ENCODE data around the gene SLC9A4. TPM values are rescaled to one million over a fixed set of nuclear protein-coding genes. Genes with fewer than 3 reads are reported as not detected.

The SLC9A4 gene
- total RNA-seq, 2 experiments from 2014 or later: 0.07 to 0.10 TPM

DNA sequence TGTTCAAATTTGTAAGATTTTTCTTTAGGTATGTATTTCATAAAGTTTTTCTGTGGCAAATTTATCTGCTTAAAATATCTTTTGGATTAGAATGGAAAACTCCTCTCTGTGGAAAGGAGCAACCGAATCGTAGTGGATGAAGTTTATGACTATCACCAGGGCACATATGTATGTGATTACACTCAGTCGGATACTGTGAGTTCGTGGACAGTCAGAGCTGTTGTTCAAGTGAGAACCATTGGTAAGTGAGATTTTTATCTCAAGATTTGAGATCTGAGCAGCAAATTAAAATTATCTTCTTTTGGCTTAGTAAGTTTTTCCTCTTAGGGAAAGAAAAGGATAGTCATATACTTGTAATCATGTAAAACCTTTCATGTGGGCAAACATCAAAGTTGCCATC lies 35.9 kb upstream of the SLC9A4 start:
- CTCF ChIA-PET: interaction anchor here (0.6 to 1.4 kb wide), 4 partner anchors 81 to 433 kb away, joined by 3 to 4 read pairs (median 4); partner anchors contain the start of gene IL18R1
- intact Hi-C loops (cut with micrococcal nuclease): loop anchor here (2.0 to 10.0 kb wide), 3 partner anchors 436 to 702 kb away; no protein-coding TSS in a partner anchor
- peaks cover 10% of the 10 kb centered on the region for H3K36me3 Mint-ChIP-seq (ENCODE audit: low read depth)
- peaks cover 28% of the 10 kb centered on the region for H3K4me1 Mint-ChIP-seq (ENCODE audit: low read depth)
- H3K27ac Mint-ChIP-seq: peak overlapping the region; percentile 90
- H3K4me3 Mint-ChIP-seq: peak overlapping the region; percentile 29
- H3K27me3 Mint-ChIP-seq (ENCODE audit: low read depth): no peaks in the 10 kb centered on the region
- H3K9me3 Mint-ChIP-seq: no peaks in the 10 kb centered on the region
- no peak for DNase-seq

DNA sequence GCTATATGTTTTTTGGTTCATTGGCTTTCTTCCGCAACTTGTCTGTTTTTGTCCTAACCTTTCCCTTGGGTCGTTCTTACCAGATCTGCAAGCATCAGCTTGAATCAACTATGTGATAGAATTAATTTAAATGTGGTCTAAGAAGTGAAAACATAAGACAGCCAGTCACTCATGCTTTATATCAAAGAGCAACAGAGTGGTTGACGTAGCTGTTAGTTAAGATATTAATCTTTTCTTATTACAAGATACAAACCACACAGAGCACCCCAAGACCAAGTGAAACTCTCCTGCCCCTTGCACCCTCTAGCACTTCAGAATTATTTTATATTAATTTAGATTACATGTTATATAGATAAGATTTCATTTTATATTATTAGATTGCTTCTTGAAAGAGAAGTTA lies 34.9 kb upstream of the SLC9A4 start:
- no peak for DNase-seq
- peaks cover 32% of the 10 kb centered on the region for H3K4me1 Mint-ChIP-seq (ENCODE audit: low read depth)
- H3K9me3 Mint-ChIP-seq: no peaks in the 10 kb centered on the region
- H3K36me3 Mint-ChIP-seq (ENCODE audit: low read depth): peaks cover 7% of the 10 kb centered on the region
- no peak overlapping the region for H3K27ac Mint-ChIP-seq
- intact Hi-C loops (cut with micrococcal nuclease): loop anchor here (5.0 to 10.0 kb wide), 2 partner anchors 536 to 703 kb away; no protein-coding TSS in a partner anchor
- CTCF ChIA-PET: interaction anchor here (0.6 to 1.8 kb wide), 7 partner anchors 17 to 555 kb away, joined by 3 read pairs; partner anchors contain the start of gene IL18R1
- no peaks in the 10 kb centered on the region for H3K27me3 Mint-ChIP-seq (ENCODE audit: low read depth)
- H3K4me3 Mint-ChIP-seq: no peak overlapping the region

DNA sequence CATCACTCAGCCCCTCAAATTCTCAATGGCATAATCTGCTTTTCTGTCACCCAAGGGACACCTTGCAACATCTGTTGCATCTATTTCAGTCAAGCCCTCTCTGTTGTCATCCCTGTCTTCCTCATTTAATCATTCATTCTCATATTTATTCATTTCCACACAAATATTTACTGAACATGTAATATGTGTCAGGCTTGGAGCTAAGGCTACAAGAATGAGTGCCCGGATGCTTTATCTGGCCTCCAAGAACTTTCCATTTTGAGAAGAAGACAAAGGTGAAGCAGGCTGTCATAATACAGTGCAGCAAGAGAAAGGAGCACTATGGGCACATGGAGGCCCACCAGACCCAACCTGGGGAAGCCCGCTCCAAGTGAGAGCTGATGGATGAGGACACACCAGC lies 34.4 kb upstream of the SLC9A4 start:
- peaks cover 7% of the 10 kb centered on the region for H3K36me3 Mint-ChIP-seq (ENCODE audit: low read depth)
- H3K27ac Mint-ChIP-seq: no peak overlapping the region
- intact Hi-C loops (cut with micrococcal nuclease): loop anchor here (5.0 to 10.0 kb wide), 2 partner anchors 536 to 704 kb away; no protein-coding TSS in a partner anchor
- H3K4me3 Mint-ChIP-seq: no peak overlapping the region
- H3K9me3 Mint-ChIP-seq: no peaks in the 10 kb centered on the region
- H3K27me3 Mint-ChIP-seq (ENCODE audit: low read depth): no peaks in the 10 kb centered on the region
- no peak for DNase-seq
- H3K4me1 Mint-ChIP-seq (ENCODE audit: low read depth): peaks cover 32% of the 10 kb centered on the region
- CTCF ChIA-PET: interaction anchor here (0.6 to 1.8 kb wide), 5 partner anchors 18 to 555 kb away, joined by 3 read pairs; no protein-coding TSS in a partner anchor

DNA sequence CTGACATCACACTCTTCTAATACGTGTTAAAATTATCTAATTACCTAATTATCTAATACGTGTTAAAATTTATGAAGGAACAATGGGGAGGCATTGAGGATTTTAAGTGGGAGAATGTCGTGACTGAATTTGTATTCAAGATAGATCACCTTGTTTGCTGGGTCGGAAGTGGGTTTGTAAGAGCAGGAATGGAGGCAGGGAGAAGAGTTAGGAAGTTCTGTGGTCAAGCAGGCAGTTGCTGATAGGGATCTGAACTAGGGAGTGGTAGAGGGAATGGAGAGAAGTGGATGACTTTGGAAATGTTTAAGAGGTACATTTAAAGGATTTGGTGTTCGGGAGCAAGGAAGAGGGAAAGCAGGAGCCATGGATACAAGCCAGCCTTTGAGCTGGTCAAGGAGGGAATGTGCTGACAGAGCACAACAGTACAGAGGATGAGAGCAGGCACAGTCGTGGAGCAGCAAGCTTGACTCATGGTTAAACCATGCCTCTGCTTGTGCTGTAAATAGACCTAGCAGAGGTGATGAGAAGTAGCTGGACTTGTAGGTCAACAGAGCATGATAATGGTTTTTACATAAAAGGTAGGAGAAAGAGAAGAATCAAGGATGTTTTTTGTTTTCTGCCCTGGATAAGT lies 33.8 kb upstream of the SLC9A4 start:
- intact Hi-C loops (cut with micrococcal nuclease): loop anchor here (5.0 to 10.0 kb wide), 2 partner anchors 537 to 704 kb away; no protein-coding TSS in a partner anchor

DNA sequence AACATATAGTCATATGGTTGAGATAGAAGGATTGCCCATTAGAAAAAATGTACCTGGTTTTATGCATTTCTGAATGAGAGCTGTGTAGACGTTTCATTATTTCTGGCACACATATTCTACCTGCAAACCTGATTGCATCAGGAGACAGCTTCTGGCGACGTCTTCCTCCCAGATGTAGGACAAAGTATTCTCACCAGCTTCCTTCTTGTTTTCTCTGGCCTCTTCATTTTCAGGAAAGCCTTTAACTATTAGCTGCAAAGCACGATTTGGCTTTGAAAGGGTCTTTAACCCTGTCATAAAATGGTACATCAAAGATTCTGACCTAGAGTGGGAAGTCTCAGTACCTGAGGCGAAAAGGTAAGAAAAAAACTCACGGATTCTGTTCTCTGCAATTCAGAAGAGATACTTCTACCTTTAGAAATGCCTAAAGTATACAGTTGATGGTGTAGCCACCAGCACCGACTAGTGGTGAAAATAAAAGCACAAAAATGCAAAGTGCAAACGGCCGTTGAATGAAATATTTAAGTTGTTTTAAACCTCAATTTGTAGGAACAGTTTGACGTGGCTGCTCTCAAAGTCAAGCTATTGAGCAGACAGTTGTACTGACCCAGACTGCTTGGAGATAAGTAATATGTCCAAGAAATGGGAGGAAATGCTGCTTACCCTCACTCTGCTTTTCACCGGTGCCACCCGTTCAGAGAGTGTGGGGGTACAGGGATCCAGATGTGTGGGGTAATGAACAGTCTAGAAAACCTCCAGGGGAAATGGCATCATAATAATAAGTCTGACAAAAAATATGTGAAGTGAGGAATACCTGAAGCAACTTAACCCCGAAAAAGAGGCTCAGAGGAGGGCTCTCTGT lies 29.8 kb upstream of the SLC9A4 start:
- intact Hi-C loops (cut with micrococcal nuclease): loop anchor here (1.0 to 10.0 kb wide), 6 partner anchors 87 to 1028 kb away; no protein-coding TSS in a partner anchor
- Mint-ChIP-seq H3K36me3 (ENCODE audit: low read depth) (peaks cover 3% of the 10 kb centered on the region), H3K9me3 (no peaks in the 10 kb centered on the region), H3K27ac (peak overlapping the region; percentile 34), H3K27me3 (ENCODE audit: low read depth) (no peaks in the 10 kb centered on the region), H3K4me1 (ENCODE audit: low read depth) (peaks cover 10% of the 10 kb centered on the region), H3K4me3 (no peak overlapping the region)
- CTCF ChIA-PET: interaction anchor here (0.6 to 4.4 kb wide), 40 partner anchors 8 to 560 kb away, joined by 3 to 49 read pairs (median 5); partner anchors contain the start of genes IL18R1, IL18RAP and SLC9A4
- DNase-seq: peak; percentile 74

More for the DNA sequence above, 33.8 kb upstream of the SLC9A4 start:
- H3K9me3 Mint-ChIP-seq: no peaks in the 10 kb centered on the region
- H3K27ac Mint-ChIP-seq: no peak overlapping the region
- CTCF ChIA-PET: interaction anchor here (1.0 to 1.8 kb wide), 5 partner anchors 18 to 556 kb away, joined by 3 read pairs; no protein-coding TSS in a partner anchor
- DNase-seq: no peak
- H3K27me3 Mint-ChIP-seq (ENCODE audit: low read depth): no peaks in the 10 kb centered on the region
- peaks cover 7% of the 10 kb centered on the region for H3K36me3 Mint-ChIP-seq (ENCODE audit: low read depth)
- H3K4me3 Mint-ChIP-seq: no peak overlapping the region
- H3K4me1 Mint-ChIP-seq (ENCODE audit: low read depth): peaks cover 32% of the 10 kb centered on the region

DNA sequence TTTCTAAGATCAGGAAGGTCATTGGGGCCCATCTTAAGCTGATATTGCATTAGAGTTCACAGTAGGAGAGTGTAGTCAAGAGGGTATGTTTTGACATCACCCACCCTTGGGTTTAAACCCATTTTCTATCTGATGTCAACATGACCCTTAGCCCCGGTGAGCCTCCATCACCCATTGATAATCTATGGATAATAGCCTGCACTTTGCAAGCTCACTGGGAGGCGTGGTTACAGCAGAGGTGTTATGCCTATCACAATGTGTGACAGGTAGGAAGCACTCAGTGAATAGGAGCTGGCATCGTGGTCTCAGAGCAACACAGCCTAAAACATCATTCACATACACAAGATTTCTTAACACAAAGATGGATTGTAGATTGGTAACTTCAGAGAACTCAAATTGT lies 28.8 kb upstream of the SLC9A4 start:
- peaks cover 3% of the 10 kb centered on the region for H3K36me3 Mint-ChIP-seq (ENCODE audit: low read depth)
- no peak overlapping the region for H3K27ac Mint-ChIP-seq
- no peaks in the 10 kb centered on the region for H3K27me3 Mint-ChIP-seq (ENCODE audit: low read depth)
- peaks cover 10% of the 10 kb centered on the region for H3K4me1 Mint-ChIP-seq (ENCODE audit: low read depth)
- CTCF ChIA-PET: interaction anchor here (0.8 to 4.4 kb wide), 19 partner anchors 9 to 561 kb away, joined by 3 to 49 read pairs (median 8); partner anchors contain the start of genes IL18R1 and SLC9A4
- intact Hi-C loops (cut with micrococcal nuclease): loop anchor here (10.0 kb wide), 1 partner anchor 1029 kb away; no protein-coding TSS in a partner anchor
- H3K4me3 Mint-ChIP-seq: no peak overlapping the region
- no peaks in the 10 kb centered on the region for H3K9me3 Mint-ChIP-seq
- no peak for DNase-seq

DNA sequence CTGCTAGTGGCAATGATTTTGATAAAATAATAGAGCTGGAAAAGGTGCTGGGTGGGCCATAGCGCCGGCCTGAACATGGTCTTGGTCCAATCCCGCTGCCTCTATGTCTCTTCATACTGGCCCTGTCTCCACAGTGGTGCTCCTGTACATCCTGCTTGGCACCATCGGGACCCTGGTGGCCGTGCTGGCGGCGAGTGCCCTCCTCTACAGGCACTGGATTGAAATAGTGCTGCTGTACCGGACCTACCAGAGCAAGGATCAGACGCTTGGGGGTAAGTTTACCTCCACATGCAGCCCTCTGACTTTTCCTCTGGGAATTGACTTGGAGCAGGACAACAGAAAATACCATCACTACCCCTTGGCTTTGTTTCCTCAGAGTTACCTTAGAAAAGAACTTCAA lies 26.1 kb upstream of the SLC9A4 start:
- CTCF ChIA-PET: interaction anchor here (0.6 to 6.1 kb wide), 5 partner anchors 145 to 413 kb away, joined by 3 to 42 read pairs (median 14); no protein-coding TSS in a partner anchor
- no peaks in the 10 kb centered on the region for H3K27me3 Mint-ChIP-seq (ENCODE audit: low read depth)
- H3K4me1 Mint-ChIP-seq (ENCODE audit: low read depth): peaks cover 7% of the 10 kb centered on the region
- H3K27ac Mint-ChIP-seq: no peak overlapping the region
- H3K4me3 Mint-ChIP-seq: no peak overlapping the region
- H3K9me3 Mint-ChIP-seq: no peaks in the 10 kb centered on the region
- no peak for DNase-seq
- H3K36me3 Mint-ChIP-seq (ENCODE audit: low read depth): peaks cover 6% of the 10 kb centered on the region
- intact Hi-C loops (cut with micrococcal nuclease): loop anchor here (10.0 kb wide), 1 partner anchor 1032 kb away; no protein-coding TSS in a partner anchor

DNA sequence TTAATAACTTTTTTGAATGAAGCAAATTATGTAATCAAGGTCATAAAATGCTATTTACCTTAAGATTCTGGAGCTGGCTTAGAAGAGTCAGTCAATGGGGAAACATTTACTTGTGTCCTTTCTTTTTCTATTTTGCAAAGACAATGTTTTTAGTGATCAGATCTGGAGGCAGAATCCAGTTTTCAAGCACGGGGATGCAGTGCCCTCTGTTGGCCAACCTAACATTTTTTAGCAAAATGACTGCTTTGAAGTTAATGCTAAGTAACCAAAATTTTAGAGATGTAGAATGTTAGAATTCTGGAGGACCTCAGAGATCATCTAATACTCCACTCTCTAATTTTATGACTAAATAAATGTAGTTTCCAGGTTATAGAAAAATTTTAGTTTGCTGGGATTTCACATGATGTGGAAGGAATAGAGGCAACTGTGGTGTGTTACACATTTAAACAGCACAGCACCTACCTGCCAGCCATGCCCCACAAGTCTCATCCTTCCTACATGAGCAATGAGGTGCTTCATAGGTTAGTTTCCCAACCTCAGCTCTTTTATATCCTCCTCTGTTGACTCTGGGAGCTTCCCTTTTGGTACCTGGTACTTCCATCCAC lies 23.6 kb upstream of the SLC9A4 start:
- Mint-ChIP-seq H3K36me3 (ENCODE audit: low read depth) (peaks cover 6% of the 10 kb centered on the region), H3K27ac (no peak overlapping the region), H3K9me3 (no peaks in the 10 kb centered on the region)

DNA sequence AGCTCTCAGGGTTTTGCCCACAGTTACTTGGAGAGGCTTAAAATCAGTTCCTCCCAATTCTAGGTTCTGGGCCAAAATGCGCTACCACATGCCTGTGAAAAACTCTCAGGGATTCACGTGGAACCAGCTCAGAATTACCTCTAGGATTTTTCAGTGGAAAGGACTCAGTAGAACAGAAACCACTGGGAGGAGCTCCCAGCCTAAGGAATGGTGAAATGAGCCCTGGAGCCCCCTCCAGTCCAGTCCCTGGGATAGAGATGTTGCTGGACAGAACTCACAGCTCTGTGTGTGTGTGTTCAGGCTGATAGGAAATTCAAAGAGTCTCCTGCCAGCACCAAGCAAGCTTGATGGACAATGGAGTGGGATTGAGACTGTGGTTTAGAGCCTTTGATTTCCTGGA lies 21.1 kb upstream of the SLC9A4 start:
- no peaks in the 10 kb centered on the region for H3K27me3 Mint-ChIP-seq (ENCODE audit: low read depth)
- H3K27ac Mint-ChIP-seq: no peak overlapping the region
- DNase-seq: no peak
- peaks cover 3% of the 10 kb centered on the region for H3K9me3 Mint-ChIP-seq
- intact Hi-C loops (cut with micrococcal nuclease): no loop called here
- CTCF ChIA-PET: interaction anchor here (0.5 to 6.1 kb wide), 7 partner anchors 9 to 432 kb away, joined by 3 to 42 read pairs (median 3); no protein-coding TSS in a partner anchor
- no peak overlapping the region for H3K4me3 Mint-ChIP-seq
- peaks cover 8% of the 10 kb centered on the region for H3K36me3 Mint-ChIP-seq (ENCODE audit: low read depth)
- H3K4me1 Mint-ChIP-seq (ENCODE audit: low read depth): peaks cover 2% of the 10 kb centered on the region

More for the DNA sequence above, 23.6 kb upstream of the SLC9A4 start:
- CTCF ChIA-PET: interaction anchor here (0.6 to 6.1 kb wide), 14 partner anchors 13 to 566 kb away, joined by 3 to 42 read pairs (median 4); no protein-coding TSS in a partner anchor
- intact Hi-C loops (cut with micrococcal nuclease): loop anchor here (1.0 to 10.0 kb wide), 4 partner anchors 196 to 1035 kb away; no protein-coding TSS in a partner anchor
- no peak overlapping the region for H3K4me3 Mint-ChIP-seq
- DNase-seq: peak; percentile 86
- peaks cover 2% of the 10 kb centered on the region for H3K4me1 Mint-ChIP-seq (ENCODE audit: low read depth)
- no peaks in the 10 kb centered on the region for H3K27me3 Mint-ChIP-seq (ENCODE audit: low read depth)

DNA sequence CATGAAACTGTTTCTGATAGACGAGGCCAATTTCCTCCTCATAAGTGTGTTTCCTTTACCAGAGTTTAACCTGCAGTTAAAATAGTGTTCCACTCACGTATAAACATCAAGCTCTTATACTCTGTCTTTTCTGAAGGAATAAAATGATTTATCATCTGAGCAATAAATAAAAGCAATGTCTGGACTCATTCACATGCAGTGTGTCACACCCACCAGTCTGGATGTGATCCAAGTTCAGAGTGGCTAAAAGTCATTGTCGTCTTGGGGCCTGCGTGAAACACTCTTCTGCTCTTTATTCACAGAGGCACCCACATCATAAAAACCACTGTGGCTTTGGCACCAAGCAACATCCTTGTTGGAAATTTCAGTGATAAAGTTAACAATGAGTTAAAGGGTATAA lies 19.5 kb upstream of the SLC9A4 start:
- DNase-seq: no peak
- Mint-ChIP-seq H3K4me1 (ENCODE audit: low read depth) (peaks cover 2% of the 10 kb centered on the region), H3K27ac (no peak overlapping the region), H3K4me3 (no peak overlapping the region), H3K36me3 (ENCODE audit: low read depth) (peaks cover 7% of the 10 kb centered on the region), H3K9me3 (peaks cover 3% of the 10 kb centered on the region), H3K27me3 (ENCODE audit: low read depth) (no peaks in the 10 kb centered on the region)
- CTCF ChIA-PET: no interaction called here
- intact Hi-C loops (cut with micrococcal nuclease): no loop called here

DNA sequence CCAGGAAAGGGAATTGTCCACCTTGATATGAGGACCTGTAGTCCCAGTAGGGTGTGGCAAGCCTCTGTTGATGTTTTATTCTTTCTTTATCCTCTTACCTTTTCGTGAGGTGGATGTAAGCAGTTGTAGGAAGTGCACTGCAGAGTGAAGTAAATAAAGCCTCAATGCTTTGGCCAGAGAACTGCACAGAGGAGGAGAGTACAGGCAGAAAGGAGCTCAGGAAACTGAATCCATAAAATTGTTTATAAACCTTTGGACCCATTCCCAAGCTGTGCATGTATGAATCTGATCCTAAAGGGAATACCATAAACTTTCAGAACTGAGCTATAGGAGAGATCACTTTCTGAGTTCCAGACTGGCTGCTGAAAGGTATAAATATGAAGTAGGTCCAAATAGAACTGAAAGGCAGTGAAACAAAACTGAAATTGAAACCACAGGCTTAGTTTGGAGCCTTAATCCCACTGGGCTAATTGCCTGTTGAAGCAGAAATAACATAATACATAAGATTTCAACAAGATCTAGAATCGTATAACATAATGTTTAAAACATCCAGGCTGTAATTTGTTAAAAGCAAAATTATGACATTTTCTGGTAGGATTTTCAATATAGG lies 17.9 kb upstream of the SLC9A4 start:
- Mint-ChIP-seq H3K9me3 (peaks cover 3% of the 10 kb centered on the region), H3K36me3 (ENCODE audit: low read depth) (peaks cover 7% of the 10 kb centered on the region), H3K4me3 (no peak overlapping the region), H3K27ac (no peak overlapping the region), H3K4me1 (ENCODE audit: low read depth) (peaks cover 2% of the 10 kb centered on the region), H3K27me3 (ENCODE audit: low read depth) (no peaks in the 10 kb centered on the region)
- DNase-seq: no peak
- CTCF ChIA-PET: interaction anchor here (0.6 to 0.7 kb wide), 2 partner anchors 16 to 68 kb away, joined by 4 read pairs; no protein-coding TSS in a partner anchor
- intact Hi-C loops (cut with micrococcal nuclease): no loop called here
